Tibial nerve (tissue), 4 donors: ENCODE measurements around the gene CLEC16A.

Experiments
- EP300 ChIP-seq, 2 donors: sonication (generic); formaldehyde crosslinking; IDR thresholded peaks; one replicate each; pipeline ENCODE4 v1.6.1; 2017; ENCODE audit warnings: antibody characterized with exemption in 2 of 2, mild to moderate bottlenecking in 1 of 2
- POLR2A ChIP-seq, 2 donors: fragments of 450-650 bp; IDR thresholded peaks; one replicate each; pipeline ENCODE4 v1.6.1; 2017; ENCODE audit warnings: antibody characterized with exemption in 2 of 2, mild to moderate bottlenecking in 2 of 2, moderate library complexity in 2 of 2
- TF ChIP-seq, protein P1 (sequence below), 5 experiments: fragments of 200-600 bp in 3 of 5; fragments of 450-650 bp in 2 of 5; sonication (generic) in 3 of 5; IDR thresholded peaks; one replicate each; pipeline ENCODE4 v1.5.1; 2016 to 2019; ENCODE audit warnings: antibody characterized with exemption in 5 of 5, mild to moderate bottlenecking in 3 of 5, moderate library complexity in 2 of 5

GRCh38 chr16:11118479-11118878 is 174.1 kb downstream of the CLEC16A start:
- TF ChIP-seq, protein P1, sequence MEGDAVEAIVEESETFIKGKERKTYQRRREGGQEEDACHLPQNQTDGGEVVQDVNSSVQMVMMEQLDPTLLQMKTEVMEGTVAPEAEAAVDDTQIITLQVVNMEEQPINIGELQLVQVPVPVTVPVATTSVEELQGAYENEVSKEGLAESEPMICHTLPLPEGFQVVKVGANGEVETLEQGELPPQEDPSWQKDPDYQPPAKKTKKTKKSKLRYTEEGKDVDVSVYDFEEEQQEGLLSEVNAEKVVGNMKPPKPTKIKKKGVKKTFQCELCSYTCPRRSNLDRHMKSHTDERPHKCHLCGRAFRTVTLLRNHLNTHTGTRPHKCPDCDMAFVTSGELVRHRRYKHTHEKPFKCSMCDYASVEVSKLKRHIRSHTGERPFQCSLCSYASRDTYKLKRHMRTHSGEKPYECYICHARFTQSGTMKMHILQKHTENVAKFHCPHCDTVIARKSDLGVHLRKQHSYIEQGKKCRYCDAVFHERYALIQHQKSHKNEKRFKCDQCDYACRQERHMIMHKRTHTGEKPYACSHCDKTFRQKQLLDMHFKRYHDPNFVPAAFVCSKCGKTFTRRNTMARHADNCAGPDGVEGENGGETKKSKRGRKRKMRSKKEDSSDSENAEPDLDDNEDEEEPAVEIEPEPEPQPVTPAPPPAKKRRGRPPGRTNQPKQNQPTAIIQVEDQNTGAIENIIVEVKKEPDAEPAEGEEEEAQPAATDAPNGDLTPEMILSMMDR (IDR thresholded peaks at IDR 0.05) = no peak
- no peak for TF ChIP-seq POLR2A (IDR thresholded peaks at IDR 0.05)
- TF ChIP-seq EP300 (IDR thresholded peaks at IDR 0.05) = no peak
